Head of caudate nucleus (tissue), 42 donors: ENCODE results near the gene CREB5.

Experiments used
- DNase-seq, 42 donors: peaks; one replicate each; pipeline versions ENCODE4 v3.0.0 to v3.0.0-alpha.2; 2020 to 2021; ENCODE audit warnings: mixed read lengths in 7 of 42
- intact Hi-C: fragments of 100-400 bp; cut with DNase I; formaldehyde crosslinking; loops from one replicate; pipeline ENCODE4 v1.15.0; 2022

CREB5 gene, protein sequence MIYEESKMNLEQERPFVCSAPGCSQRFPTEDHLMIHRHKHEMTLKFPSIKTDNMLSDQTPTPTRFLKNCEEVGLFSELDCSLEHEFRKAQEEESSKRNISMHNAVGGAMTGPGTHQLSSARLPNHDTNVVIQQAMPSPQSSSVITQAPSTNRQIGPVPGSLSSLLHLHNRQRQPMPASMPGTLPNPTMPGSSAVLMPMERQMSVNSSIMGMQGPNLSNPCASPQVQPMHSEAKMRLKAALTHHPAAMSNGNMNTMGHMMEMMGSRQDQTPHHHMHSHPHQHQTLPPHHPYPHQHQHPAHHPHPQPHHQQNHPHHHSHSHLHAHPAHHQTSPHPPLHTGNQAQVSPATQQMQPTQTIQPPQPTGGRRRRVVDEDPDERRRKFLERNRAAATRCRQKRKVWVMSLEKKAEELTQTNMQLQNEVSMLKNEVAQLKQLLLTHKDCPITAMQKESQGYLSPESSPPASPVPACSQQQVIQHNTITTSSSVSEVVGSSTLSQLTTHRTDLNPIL

DNA sequence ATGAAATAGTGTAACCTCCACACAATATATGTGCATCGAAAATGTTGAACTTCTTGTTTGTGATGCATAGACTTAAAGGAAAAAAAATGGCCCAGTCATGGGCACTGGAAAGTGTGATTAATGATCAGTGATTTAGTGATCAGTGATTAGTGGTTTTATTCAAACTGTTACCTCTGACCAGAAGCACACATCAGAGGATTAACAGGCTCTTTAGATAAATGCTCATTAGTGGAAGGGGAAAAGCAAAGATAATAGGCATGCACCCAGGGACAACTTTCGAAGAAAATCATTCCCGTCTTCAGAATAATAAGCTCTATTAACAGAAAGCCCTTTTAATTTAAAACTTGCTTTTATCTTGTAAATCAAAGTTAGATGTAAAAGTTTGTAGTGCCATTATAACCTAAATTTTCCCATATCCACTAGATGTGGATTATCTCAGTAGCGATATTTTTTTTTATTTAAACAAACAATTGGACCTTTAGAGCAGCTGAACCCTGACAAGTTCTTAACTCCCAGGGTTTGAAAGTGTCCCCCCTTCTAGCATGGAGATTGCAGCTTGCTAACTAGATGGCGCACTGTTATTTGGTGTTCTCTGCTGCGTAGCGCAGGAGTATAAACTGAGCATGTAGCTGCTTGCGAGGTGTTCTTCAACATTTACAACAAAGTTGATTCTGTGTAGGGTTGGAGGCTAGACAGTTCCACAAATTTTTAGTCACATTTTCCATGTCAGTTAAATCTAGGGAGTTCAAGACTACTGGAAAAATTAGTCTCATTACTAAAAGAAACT lies at the start of gene CREB5:
Gene CREB5 (plus strand): TSS at position 643 of the 787 bp plus-strand sequence. CDS start 397 bp downstream, outside the sequence.
- peak in 30 of 42 donors; percentile 23 to 81 (median 58) for DNase-seq
- intact Hi-C loops, result loop anchor here (10.0 kb wide), 1 partner anchor 273 kb away; no protein-coding TSS in a partner anchor

DNA sequence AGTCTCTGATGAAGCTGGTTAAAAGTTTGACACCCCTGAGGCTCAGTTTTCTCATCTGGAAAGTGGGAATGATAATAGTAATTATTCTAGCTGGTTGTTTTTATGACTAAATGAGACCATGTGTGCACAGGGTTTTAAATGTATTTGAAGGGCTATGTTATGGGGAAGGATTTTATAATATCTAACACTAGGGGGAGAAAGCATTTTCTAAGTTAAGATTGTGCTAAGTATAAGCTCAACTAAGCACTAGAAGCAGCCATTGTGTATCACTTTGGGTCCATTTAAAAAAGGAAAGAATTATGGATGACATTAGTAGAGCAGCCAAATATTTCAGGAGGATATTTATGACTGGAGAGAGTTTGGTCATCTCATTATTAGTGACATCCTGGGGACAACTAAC lies 49.5 kb upstream of the CREB5 start:
- no peak for DNase-seq
- intact Hi-C loops, result no loop called here

DNA sequence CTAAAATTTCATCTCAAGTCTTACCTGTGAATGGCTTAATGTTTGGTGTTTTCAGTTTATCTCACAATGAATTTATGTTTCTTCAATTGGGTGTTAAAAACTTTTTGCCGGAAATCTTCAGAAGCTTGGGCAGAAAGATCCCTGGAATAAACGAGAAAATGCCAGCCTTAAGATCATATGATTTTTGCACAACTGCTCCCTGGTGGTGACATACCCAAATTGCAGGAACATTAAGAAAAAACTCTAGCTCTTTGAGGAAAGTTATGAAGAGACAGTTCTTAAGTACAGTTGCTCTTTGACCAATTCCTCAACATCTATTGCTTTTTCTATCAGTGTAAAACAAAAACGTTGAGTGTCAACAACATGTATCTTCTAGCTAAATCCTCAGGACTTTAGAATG lies 48.2 kb upstream of the CREB5 start:
- intact Hi-C loops, result no loop called here
- no peak for DNase-seq

DNA sequence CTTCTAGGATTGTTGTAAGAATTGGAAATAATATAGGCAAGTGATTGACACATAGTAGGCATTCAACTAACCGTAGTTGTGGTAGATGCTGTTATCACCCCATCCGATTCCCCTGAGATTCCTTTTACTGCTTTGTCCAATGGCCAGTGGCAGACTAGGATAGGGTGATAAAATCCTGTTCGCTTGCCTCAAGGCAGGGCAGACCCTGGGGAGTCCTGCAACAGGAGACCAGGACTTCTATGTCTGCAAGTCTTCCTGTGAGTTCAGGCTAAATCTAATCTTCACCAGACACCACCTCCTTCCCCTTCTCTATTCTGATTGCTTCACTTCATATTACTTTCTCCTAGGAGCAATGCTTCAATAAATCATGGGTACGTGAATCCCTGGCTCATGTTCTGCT lies 42.8 kb upstream of the CREB5 start:
- DNase-seq, result no peak
- intact Hi-C loops, result no loop called here

DNA sequence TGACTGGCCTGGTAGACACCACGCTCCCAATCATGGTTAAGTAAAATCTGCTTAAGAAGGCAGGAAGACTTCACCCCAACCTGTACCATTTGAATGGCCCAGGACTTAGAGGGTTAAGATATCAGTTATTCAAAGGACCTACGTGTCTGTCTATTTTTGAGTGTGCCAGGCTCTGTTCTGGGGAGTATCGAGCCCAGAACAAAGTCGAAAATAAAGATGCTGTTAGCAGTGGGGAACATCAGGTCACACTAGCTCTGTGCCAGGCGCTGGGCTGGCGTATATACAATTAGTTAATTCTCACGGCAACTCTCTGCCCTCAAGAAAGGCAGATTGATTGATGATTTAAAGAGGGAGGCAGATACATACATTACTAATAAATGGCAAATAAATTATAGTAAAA lies 40.5 kb upstream of the CREB5 start:
- DNase-seq, result no peak

DNA sequence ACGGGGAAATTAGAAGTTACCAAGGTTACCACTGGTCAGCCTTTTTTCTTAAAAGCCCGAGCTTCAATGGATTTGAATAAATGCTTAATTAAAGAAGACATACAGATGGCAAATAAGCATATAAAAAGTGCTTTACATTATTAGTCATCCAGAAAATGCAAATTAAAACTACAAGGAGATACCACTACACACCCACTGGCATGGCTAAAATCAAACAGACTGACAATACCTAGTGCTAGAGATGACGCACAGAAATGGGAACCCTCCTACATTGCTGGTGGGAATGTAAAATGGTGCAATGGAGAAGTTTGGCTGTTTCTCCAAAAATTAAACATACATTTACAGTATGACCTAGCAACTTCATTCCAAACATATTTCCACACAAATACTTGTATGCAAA lies 38.3 kb upstream of the CREB5 start:
- intact Hi-C loops, result no loop called here

More for the DNA sequence above, 40.5 kb upstream of the CREB5 start:
- intact Hi-C loops, result no loop called here

DNA sequence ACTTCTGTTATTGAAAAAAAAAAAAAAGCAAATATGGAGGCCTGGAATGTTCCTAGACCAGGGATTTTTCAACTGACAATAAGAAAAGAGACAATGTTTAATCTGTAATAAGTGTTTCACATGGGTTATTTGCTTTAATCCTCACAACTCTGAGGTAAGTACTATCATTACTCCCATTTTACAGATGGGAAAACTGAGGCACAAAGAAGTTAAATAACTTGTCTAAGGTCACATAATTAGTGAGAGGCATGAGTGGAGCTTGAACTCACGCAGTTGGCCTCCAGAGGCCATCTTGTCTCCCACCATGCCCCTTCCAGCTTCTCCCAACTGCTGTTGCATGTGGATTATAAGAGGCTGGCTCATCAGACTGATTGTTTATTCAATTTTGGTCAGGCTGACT lies 36.6 kb upstream of the CREB5 start:
- intact Hi-C loops, result no loop called here
- no peak for DNase-seq

More for the DNA sequence above, 38.3 kb upstream of the CREB5 start:
- peak in 2 of 42 donors; percentile 15 to 48 for DNase-seq

DNA sequence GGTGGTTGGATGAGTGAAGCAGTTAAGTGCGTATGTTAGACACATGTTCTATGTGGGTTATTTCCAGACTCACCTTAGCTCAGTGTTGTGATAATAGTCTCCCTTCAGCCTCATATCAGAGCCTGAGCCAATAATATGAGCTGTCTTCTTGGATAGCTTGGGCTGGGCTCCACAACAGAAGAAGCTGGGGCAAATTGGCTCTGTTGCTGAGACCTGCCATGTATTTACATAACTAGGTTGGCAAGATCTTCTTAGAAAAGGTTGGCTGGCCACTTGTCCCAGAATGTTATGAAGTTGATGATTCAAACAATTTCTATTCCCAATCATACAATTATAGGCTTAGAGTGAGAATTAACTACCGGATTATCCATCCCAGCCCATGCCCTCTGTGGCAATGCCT lies 35.7 kb upstream of the CREB5 start:
- intact Hi-C loops, result no loop called here

DNA sequence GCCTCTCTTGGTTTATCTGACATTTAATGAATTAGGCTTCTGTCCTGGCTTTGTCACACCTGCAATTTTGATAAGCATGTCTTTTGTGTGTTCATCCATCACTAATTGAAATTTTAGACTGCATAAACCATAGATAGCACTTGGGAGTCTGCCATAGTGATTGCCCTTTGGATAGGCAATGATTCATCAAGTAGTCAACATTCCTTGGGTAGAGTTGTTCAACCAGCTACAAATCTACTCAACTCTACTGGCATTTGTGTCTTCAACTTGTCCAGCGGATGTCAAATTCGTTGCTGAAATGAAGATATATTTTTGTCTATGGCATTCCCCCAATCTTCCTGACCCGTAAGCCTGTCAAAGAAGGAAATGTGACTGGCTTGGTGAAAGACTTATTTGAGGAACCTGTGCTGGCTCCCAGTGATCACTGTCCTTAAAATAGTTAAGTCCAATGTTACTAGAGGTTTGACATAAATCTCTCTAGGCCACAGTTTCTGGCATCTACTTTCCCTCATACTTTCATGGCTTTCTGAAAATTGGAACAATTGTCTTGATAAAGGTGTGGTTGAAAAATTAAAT lies 33.7 kb upstream of the CREB5 start:
- intact Hi-C loops, result no loop called here
- no peak for DNase-seq

More for the DNA sequence above, 35.7 kb upstream of the CREB5 start:
- DNase-seq, result no peak

DNA sequence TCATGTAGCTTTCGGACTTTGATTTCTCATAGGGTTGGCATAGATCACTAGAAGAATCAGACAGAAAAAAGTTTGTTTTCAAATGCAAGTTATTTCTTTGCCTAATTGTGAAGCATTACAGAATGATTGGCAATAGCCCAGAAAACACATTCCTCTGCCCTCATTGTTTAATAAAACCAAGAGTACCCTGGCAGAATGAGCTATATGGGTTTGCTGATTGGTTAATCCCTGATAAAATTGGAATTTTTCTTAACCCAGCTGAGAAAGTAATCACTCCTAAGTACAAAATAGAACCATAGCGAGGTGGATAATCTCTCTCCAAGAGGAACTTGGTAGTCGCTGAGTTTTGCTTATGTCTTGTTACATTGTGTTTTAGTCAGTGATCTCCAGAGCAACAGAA lies 30.9 kb upstream of the CREB5 start:
- intact Hi-C loops, result no loop called here
- no peak for DNase-seq

DNA sequence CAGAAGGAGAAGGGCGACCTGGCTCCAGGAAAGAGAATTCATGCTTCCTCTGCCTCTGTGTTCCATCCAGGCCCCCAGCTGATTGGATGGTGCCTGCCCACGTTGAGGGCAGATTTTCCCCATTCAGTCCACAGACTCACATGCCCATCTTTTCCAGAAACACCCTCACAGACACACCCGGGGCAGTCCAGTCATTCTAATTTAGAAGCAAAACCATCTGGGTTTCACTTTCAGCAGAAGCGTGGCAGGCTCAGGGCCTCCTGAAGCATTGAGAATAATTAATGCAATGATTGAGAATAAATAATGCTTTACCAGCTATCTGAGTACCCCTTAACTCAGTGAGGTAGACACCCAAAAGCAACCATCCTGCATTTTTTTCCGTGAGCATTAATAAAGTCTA lies 30.2 kb upstream of the CREB5 start:
- intact Hi-C loops, result no loop called here
- DNase-seq, result no peak

DNA sequence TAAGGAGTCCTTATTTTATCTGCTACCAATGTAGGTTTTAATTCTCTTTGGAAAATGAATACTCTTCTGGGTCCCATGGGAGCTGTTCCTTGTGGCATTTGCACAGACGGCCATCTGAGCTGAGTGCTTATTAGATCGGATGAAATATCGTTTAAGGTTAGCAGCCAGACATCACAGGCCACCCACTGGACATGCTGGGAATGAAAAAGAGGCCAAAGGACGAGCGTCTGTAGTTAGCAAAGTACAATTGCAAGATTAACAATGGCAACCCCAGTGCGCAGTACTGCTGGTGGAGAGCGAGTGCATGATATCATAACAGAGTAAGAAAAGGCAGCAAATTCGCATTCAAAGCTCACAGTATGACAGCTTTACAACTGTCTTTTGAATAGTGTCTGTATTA lies 28.3 kb upstream of the CREB5 start:
- DNase-seq, result peak in 1 of 42 donors; percentile 23
- intact Hi-C loops, result no loop called here

DNA sequence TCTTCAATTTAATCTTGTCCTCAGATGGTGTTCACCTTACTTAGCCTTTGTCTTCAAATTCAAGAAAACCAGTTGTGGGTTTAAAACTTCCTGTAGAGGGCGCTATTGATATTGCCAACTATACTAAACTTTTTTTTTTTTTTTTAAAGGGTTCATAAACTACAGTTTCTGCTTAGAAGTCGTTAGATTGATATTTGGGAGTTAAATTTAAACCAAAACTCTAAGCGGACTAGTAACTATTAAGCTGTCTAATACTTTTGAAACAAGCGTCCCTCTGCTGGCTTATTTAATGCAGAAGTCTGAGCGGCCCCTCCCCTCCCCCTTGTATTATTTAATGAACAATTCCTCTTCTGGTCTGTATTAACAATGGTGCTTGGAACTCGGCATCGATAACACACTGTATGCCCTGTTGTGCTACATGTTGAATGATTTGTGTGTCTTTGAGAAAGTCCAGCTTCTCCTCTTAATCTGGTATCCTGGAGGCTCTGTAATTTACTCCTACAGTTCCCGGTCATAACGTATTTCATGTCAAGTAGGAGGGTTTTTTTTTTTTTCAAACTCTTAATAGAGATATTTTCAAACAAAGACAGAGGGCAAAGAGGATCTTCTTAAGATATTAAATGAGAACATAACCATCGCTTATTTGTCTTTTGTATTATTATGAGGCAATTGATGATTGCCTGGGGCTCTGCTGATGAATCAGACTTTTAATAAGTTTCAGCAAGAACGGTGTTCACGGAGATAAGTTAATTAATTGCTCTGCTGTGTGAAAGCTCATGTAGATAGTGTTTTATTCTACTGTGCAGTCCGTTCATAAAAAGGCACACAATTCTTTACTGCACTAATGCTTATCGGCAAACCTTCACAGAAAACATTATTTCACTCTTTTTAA lies 22.6 kb upstream of the CREB5 start:
- intact Hi-C loops, result loop anchor here (5.0 kb wide), 2 partner anchors 238 to 463 kb away; no protein-coding TSS in a partner anchor
- peak in 15 of 42 donors; percentile 5 to 61 (median 27) for DNase-seq

DNA sequence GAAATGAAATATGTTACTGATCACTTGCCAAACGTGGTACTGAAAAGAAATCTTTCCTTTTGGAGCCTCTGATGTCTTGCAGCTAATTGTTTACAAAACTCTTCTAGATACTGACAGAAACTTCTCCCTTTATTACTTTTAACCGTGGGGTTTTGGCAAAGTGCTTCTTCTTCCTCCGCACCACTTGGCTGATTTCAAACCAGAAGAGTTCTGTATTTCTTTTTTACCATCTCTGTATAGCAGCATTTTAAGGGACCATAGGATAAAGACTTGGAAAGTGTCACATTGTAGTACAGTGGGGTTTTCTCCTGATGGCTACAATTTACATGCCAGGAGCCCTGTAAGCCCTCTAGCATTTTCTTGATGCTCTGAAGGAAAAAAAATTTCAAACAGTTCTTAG lies 21.9 kb upstream of the CREB5 start:
- intact Hi-C loops, result loop anchor here (5.0 kb wide), 1 partner anchor 237 kb away; no protein-coding TSS in a partner anchor
- DNase-seq, result no peak

DNA sequence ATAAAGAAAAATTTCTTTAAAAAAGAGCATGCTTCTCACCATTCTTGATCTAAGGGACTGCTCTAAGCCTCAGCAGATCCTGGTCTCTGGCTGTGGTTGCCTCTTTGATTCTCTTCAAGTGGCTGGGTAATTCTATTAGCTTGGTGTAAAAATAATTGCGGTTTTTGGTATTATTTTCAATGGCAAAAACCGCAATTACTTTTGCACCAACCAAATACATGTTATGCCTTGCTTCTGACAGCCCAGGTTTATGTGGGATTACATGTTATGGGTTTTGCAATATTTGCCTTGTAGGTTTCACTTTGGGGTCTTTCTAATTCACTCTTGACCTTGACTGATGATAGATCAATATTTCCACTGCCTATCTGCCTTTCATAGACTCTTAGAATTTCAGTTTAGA lies 20.0 kb upstream of the CREB5 start:
- no peak for DNase-seq
- intact Hi-C loops, result loop anchor here (5.0 kb wide), 1 partner anchor 235 kb away; no protein-coding TSS in a partner anchor

DNA sequence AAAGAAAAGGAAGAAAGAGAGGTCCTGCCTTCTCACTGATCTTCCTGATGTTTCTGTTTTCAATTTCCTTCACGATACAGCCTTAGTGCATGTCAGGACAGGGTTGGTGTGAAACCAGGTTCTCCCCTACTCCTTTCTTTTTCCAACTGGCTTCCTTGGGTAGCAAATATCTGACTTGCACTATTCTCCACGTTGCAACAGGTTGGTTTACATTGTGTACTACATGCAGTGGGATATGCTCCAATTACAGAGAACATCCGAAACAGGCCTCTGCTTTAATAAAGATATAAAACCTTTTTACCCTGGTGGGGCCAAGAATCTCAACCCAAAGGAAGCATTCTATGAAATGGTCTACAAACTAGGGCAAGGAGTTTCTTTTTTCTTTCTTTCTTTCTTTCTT lies 16.9 kb upstream of the CREB5 start:
- DNase-seq, result no peak
- intact Hi-C loops, result no loop called here

DNA sequence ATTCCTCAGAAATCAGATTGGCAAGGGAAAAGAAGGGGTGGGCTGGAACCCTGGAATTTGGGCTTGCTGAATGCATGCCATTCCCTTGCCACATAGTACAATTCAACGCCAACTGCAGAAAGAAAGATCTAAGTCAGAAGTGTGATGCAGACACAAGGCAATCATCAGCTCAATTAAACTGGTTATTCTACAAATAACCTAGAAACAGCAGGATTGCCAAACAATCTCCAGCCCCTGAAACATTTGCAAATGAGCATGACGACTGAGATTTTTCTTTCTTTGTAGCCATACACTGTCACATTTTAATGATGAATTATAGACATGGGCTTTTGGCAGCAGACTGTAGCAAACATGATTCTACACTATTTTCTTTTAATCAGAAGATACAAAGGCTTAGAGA lies 16.5 kb upstream of the CREB5 start:
- intact Hi-C loops, result no loop called here
- no peak for DNase-seq

DNA sequence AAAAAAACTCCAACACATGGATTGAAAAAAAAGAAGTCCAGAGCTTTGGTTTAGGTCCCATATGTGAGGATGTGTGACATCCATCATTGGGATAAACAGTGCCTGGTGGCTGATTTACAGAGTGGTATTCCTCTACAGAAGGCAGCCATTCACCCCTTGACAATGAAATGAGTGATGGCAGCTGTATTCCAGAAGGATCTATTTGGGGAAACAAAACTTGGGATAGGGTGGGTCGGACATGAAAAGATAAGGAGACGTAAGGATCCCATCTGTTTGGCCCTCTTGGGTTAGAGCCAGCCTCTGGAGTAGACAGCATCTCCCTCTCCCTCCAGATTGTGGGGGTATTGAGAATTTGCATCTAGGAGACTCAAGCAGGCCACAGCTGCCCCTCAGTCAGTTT lies 15.2 kb upstream of the CREB5 start:
- DNase-seq, result no peak
- intact Hi-C loops, result no loop called here
